OCI-LY1 (cell line): ENCODE results near the gene RAD21L1.

Experiments
- H2AFZ ChIP-seq: fragments of 200-600 bp; sonication (generic), shearing (Covaris generic); 2 replicates; pipeline ENCODE4 v1.6.0; 2014; ENCODE audit warnings: antibody characterized with exemption, mild to moderate bottlenecking, low read length
- H3F3A ChIP-seq: fragments of 200-600 bp; sonication (generic), shearing (Covaris generic); 2 replicates; pipeline ENCODE4 v1.6.0; 2014; ENCODE audit warnings: mild to moderate bottlenecking, antibody characterized with exemption, low read length, moderate library complexity; ENCODE audit not compliant: insufficient read depth
- H3K27ac ChIP-seq: fragments of 200-600 bp; sonication (generic); 2 replicates; pipeline ENCODE4 v1.5.1; 2014; ENCODE audit warnings: low read length, mixed run types, mild to moderate bottlenecking, low read depth; ENCODE audit not compliant: poor library complexity, severe bottlenecking
- H3K27me3 ChIP-seq: fragments of 200-600 bp; sonication (generic); 2 replicates; pipeline ENCODE4 v1.6.0; 2014; ENCODE audit warnings: antibody characterized with exemption, mild to moderate bottlenecking, low read length, moderate library complexity; ENCODE audit not compliant: insufficient read depth
- H3K36me3 ChIP-seq: fragments of 200-600 bp; sonication (generic); 2 replicates; pipeline ENCODE4 v1.6.1; 2014; ENCODE audit warnings: mild to moderate bottlenecking, antibody characterized with exemption, low read length, moderate library complexity, mixed read lengths; ENCODE audit not compliant: insufficient read depth
- H3K4me1 ChIP-seq: fragments of 200-600 bp; sonication (generic); 2 replicates; pipeline ENCODE4 v1.5.1; 2014; ENCODE audit warnings: mild to moderate bottlenecking, low read length, moderate library complexity; ENCODE audit not compliant: insufficient read depth, severe bottlenecking
- H3K4me2 ChIP-seq: fragments of 200-600 bp; sonication (generic), shearing (Covaris generic); 2 replicates; pipeline ENCODE4 v1.6.1; 2014; ENCODE audit warnings: low read length
- H3K4me3 ChIP-seq: fragments of 200-600 bp; sonication (generic); 2 replicates; pipeline ENCODE4 v1.5.1; 2014; ENCODE audit warnings: low read length, low read depth, mild to moderate bottlenecking, mixed read lengths; ENCODE audit not compliant: poor library complexity, severe bottlenecking
- H3K79me2 ChIP-seq: fragments of 200-600 bp; shearing (Covaris generic); 2 replicates; pipeline ENCODE4 v1.6.1; 2016; ENCODE audit warnings: mixed run types, low read length, mixed read lengths; ENCODE audit not compliant: insufficient read depth
- H3K9ac ChIP-seq: fragments of 200-600 bp; sonication (generic), shearing (Covaris generic); 2 replicates; pipeline ENCODE4 v1.6.1; 2014; ENCODE audit warnings: mild to moderate bottlenecking, low read length, mixed read lengths
- H3K9me2 ChIP-seq: fragments of 200-600 bp; sonication (generic), shearing (Covaris generic); 2 replicates; pipeline ENCODE4 v1.6.1; 2014; ENCODE audit warnings: low read depth, mild to moderate bottlenecking, low read length, mixed read lengths
- H3K9me3 ChIP-seq: fragments of 200-600 bp; shearing (Covaris generic); 2 replicates; pipeline ENCODE4 v1.6.1; 2014; ENCODE audit warnings: low read length, mixed read lengths
- H4K20me1 ChIP-seq: fragments of 200-600 bp; sonication (generic), shearing (Covaris generic); 2 replicates; pipeline ENCODE4 v1.6.0; 2016; ENCODE audit warnings: mild to moderate bottlenecking, low read length; ENCODE audit not compliant: insufficient read depth
- CTCF ChIP-seq: fragments of 200-600 bp; sonication (generic), shearing (Covaris generic); IDR thresholded peaks from 2 replicates; pipeline ENCODE4 v1.5.1; 2017; ENCODE audit warnings: mild to moderate bottlenecking, antibody characterized with exemption, low read length, moderate library complexity, mixed read lengths
- EZH2 ChIP-seq: fragments of 200-600 bp; sonication (generic), shearing (Covaris generic); IDR thresholded peaks from 2 replicates; pipeline ENCODE4 v1.8.0; 2017; ENCODE audit warnings: borderline replicate concordance, mixed run types, mild to moderate bottlenecking, antibody characterized with exemption, low read length, moderate library complexity, mixed read lengths

Gene RAD21L1

GRCh38 chr20:1267809-1268374 is 42.0 kb downstream of the RAD21L1 start:
- Histone ChIP-seq H3F3A (no peaks in the 10 kb centered on the region), H3K9me3 (no peaks in the 10 kb centered on the region), H3K4me2 (no peak overlapping the region), H3K27me3 (0 out of 2 replicates have a peak, but pooled peaks cover 6% of the 10 kb centered on the region), H3K36me3 (no peaks in the 10 kb centered on the region), H3K4me1 (no peaks in the 10 kb centered on the region), H3K4me3 (no peak overlapping the region), H3K9ac (no peak overlapping the region), H3K79me2 (no peaks in the 10 kb centered on the region), H3K27ac (no peak overlapping the region), H2AFZ (no peak overlapping the region), H3K9me2 (no peaks in the 10 kb centered on the region), H4K20me1 (no peaks in the 10 kb centered on the region)
- TF ChIP-seq EZH2 (no peak), CTCF (no peak)

- no peak overlapping the region for H3K9ac ChIP-seq
- no peaks in the 10 kb centered on the region for H4K20me1 ChIP-seq
- H3K36me3 ChIP-seq = no peaks in the 10 kb centered on the region
- H2AFZ ChIP-seq = no peak overlapping the region
- no peaks in the 10 kb centered on the region for H3F3A ChIP-seq
- H3K27ac ChIP-seq = no peak overlapping the region
- H3K4me1 ChIP-seq = no peaks in the 10 kb centered on the region
- H3K79me2 ChIP-seq = no peaks in the 10 kb centered on the region
- H3K27me3 ChIP-seq = 0 out of 2 replicates have a peak, but pooled peaks cover 6% of the 10 kb centered on the region
- H3K9me3 ChIP-seq = no peaks in the 10 kb centered on the region
- TF ChIP-seq CTCF (no peak), EZH2 (no peak)
- no peaks in the 10 kb centered on the region for H3K9me2 ChIP-seq
- no peak overlapping the region for H3K4me3 ChIP-seq
- no peak overlapping the region for H3K4me2 ChIP-seq
These were observed 43.4 kb downstream of the RAD21L1 start for GRCh38 chr20:1269235-1269634.

GRCh38 chr20:1269850-1270249 is 44.0 kb downstream of the RAD21L1 start:
- Histone ChIP-seq H3K4me2 (no peak overlapping the region), H3K4me3 (no peak overlapping the region), H3K27me3 (0 out of 2 replicates have a peak, but pooled peaks cover 6% of the 10 kb centered on the region), H3F3A (no peaks in the 10 kb centered on the region), H3K36me3 (no peaks in the 10 kb centered on the region), H3K27ac (no peak overlapping the region), H3K4me1 (no peaks in the 10 kb centered on the region), H4K20me1 (no peaks in the 10 kb centered on the region), H2AFZ (no peak overlapping the region), H3K9ac (no peak overlapping the region), H3K9me2 (no peaks in the 10 kb centered on the region), H3K79me2 (no peaks in the 10 kb centered on the region), H3K9me3 (no peaks in the 10 kb centered on the region)
- TF ChIP-seq EZH2 = no peak
- TF ChIP-seq CTCF = no peak
